Kidney epithelial cell (primary cell): ENCODE results near the gene TMEM145. TPM values are rescaled to one million over a fixed set of nuclear protein-coding genes. Genes with fewer than 3 reads are reported as not detected.

Experiments used
- DNase-seq: peaks from one replicate; pipeline ENCODE4 v3.0.0-alpha.2; 2010; ENCODE audit warnings: low read depth
- H3K27me3 ChIP-seq: 2 replicates; pipeline ENCODE4 v1.6.0; 2011; ENCODE audit warnings: low read length; ENCODE audit not compliant: control insufficient read depth, insufficient read depth
- H3K36me3 ChIP-seq: 2 replicates; pipeline ENCODE4 v1.5.1; 2011; ENCODE audit warnings: low read length; ENCODE audit not compliant: control insufficient read depth, insufficient read depth
- H3K4me3 ChIP-seq: 2 replicates; pipeline ENCODE4 v1.5.1; 2011; ENCODE audit warnings: low read depth, mild to moderate bottlenecking, control low read depth, low read length
- CTCF ChIP-seq: IDR thresholded peaks from 2 replicates; pipeline ENCODE4 v1.5.1; 2011; ENCODE audit warnings: mild to moderate bottlenecking, moderate library complexity, low read length, control low read depth, inconsistent platforms; ENCODE audit not compliant: insufficient read depth, poor library complexity, severe bottlenecking
- total RNA-seq: library from RNA; depleted of rRNA; stranded (reverse); fragments of >200 nt; gene quantifications from 2 replicates; pipeline ENCODE4 v1.2.3, GENCODE V29; 2015

The TMEM145 gene
- total RNA-seq, 1 donor from 2014 or later = 0.54 TPM

- Histone ChIP-seq H3K27me3 (no peaks in the 10 kb centered on the region), H3K4me3 (no peak overlapping the region), H3K36me3 (peaks cover 17% of the 10 kb centered on the region)
- no peak for TF ChIP-seq CTCF
- no peak for DNase-seq
Measured at GRCh38 chr19:42293948-42294347, 19.2 kb upstream of the TMEM145 start.

GRCh38 chr19:42294471-42295137 lies 18.5 kb upstream of the TMEM145 start:
- Histone ChIP-seq H3K36me3 (peaks cover 16% of the 10 kb centered on the region), H3K4me3 (no peak overlapping the region), H3K27me3 (no peaks in the 10 kb centered on the region)
- TF ChIP-seq CTCF = no peak
- no peak for DNase-seq

GRCh38 chr19:42295342-42295741 lies 17.8 kb upstream of the TMEM145 start:
- no peak overlapping the region for H3K4me3 ChIP-seq
- no peak for TF ChIP-seq CTCF
- H3K36me3 ChIP-seq = peaks cover 11% of the 10 kb centered on the region
- no peak for DNase-seq
- no peaks in the 10 kb centered on the region for H3K27me3 ChIP-seq

GRCh38 chr19:42295831-42296525 lies 17.1 kb upstream of the TMEM145 start:
- peak; percentile 98 for TF ChIP-seq CTCF

GRCh38 chr19:42297039-42297438 lies 16.1 kb upstream of the TMEM145 start:
- DNase-seq = no peak
- no peak overlapping the region for H3K4me3 ChIP-seq
- TF ChIP-seq CTCF = no peak
- H3K27me3 ChIP-seq = no peaks in the 10 kb centered on the region
- peaks cover 4% of the 10 kb centered on the region for H3K36me3 ChIP-seq

More at GRCh38 chr19:42295831-42296525, 17.1 kb upstream of the TMEM145 start:
- DNase-seq = no peak
- Histone ChIP-seq H3K27me3 (no peaks in the 10 kb centered on the region), H3K36me3 (peaks cover 8% of the 10 kb centered on the region), H3K4me3 (no peak overlapping the region)
